CD4-positive, CD25-positive, alpha-beta regulatory T cell (primary cell): ENCODE data around the gene GART. TPM values are rescaled to one million over a fixed set of nuclear protein-coding genes. Genes with fewer than 3 reads are reported as not detected.
A peak's percentile ranks its signal among the peaks of the same experiment; 100 is the strongest.

ENCODE experiments used
- ATAC-seq, 2 donors: fragments of 150-1000 bp; cut with Tn5 transposase; one replicate each; pipeline ENCODE4 v1.10.0; 2021; ENCODE audit warnings: low read depth in 2 of 2, moderate number of reproducible peaks in 2 of 2, moderate library complexity in 1 of 2
- DNase-seq, 3 donors: peaks; one replicate each; pipeline versions ENCODE4 v3.0.0 to v3.0.0-alpha.2; 2012 to 2022; ENCODE audit warnings: mixed read lengths in 1 of 3
- H3K27ac ChIP-seq: one replicate; pipeline ENCODE4 v1.7.0; 2013; ENCODE audit warnings: mild to moderate bottlenecking, low read length; ENCODE audit not compliant: insufficient read depth, poor library complexity, severe bottlenecking
- H3K27me3 ChIP-seq: one replicate; pipeline ENCODE4 v1.7.0; 2013; ENCODE audit warnings: low read length; ENCODE audit not compliant: control insufficient read depth, insufficient read depth
- H3K36me3 ChIP-seq: one replicate; pipeline ENCODE4 v1.7.0; 2013; ENCODE audit warnings: mild to moderate bottlenecking, low read length, moderate library complexity; ENCODE audit not compliant: control insufficient read depth, insufficient read depth
- H3K4me1 ChIP-seq: 2 replicates; pipeline ENCODE4 v1.7.0; 2013; ENCODE audit warnings: mild to moderate bottlenecking, low read length; ENCODE audit not compliant: insufficient read depth, control insufficient read depth, poor library complexity, severe bottlenecking
- H3K4me3 ChIP-seq: one replicate; pipeline ENCODE4 v1.7.0; 2013; ENCODE audit warnings: low read depth, mild to moderate bottlenecking, low read length, moderate library complexity
- H3K9me3 ChIP-seq, 2 experiments: 1 replicate in 1 of 2; 2 replicates in 1 of 2; pipeline ENCODE4 v1.7.0; 2013; ENCODE audit warnings: low read length in 2 of 2, mild to moderate bottlenecking in 1 of 2, moderate library complexity in 1 of 2; ENCODE audit not compliant: control insufficient read depth in 2 of 2
- H3K27ac Mint-ChIP-seq, 3 donors: one replicate each; pipeline ENCODE4 v1.8.0; 2020 to 2022; ENCODE audit warnings: mild to moderate bottlenecking in 3 of 3, mixed read lengths in 3 of 3, moderate library complexity in 2 of 3
- H3K27me3 Mint-ChIP-seq: one replicate; pipeline ENCODE4 v1.8.0; 2022; ENCODE audit warnings: mild to moderate bottlenecking, mixed read lengths
- H3K36me3 Mint-ChIP-seq: one replicate; pipeline ENCODE4 v1.8.0; 2020; ENCODE audit warnings: mixed read lengths
- H3K4me1 Mint-ChIP-seq, 4 donors: one replicate each; pipeline ENCODE4 v1.8.0; 2020 to 2022; ENCODE audit warnings: mixed read lengths in 4 of 4, mild to moderate bottlenecking in 1 of 4
- H3K4me3 Mint-ChIP-seq, 4 donors: one replicate each; pipeline ENCODE4 v1.8.0; 2020 to 2022; ENCODE audit warnings: mild to moderate bottlenecking in 4 of 4, mixed read lengths in 4 of 4, moderate library complexity in 3 of 4
- H3K9me3 Mint-ChIP-seq, 7 donors: one replicate each; pipeline ENCODE4 v1.8.0; 2020 to 2022; ENCODE audit warnings: mixed read lengths in 7 of 7, mild to moderate bottlenecking in 3 of 7, moderate library complexity in 2 of 7
- polyA plus RNA-seq, 4 donors: library from polyadenylated mRNA; unstranded; fragments of 300-500 nt; fragmentation: Illumina TruSeq; gene quantifications; one replicate each; pipeline ENCODE4 v1.2.3, GENCODE V29; 2021
- total RNA-seq: library from RNA; stranded (reverse); gene quantifications from one replicate; pipeline ENCODE4 v1.2.3, GENCODE V29; 2022

Gene GART
- total and polyA plus RNA-seq, 5 donors from 2014 or later = 44.0 to 63.9 (median 49.9) TPM

- peaks cover 37% of the 10 kb centered on the region for H3K4me1 ChIP-seq
- no peaks in the 10 kb centered on the region for H3K9me3 Mint-ChIP-seq
- H3K9me3 ChIP-seq = no peaks in the 10 kb centered on the region
- peak overlapping the region; percentile 99 for H3K27ac Mint-ChIP-seq
- peak overlapping the region; percentile 97 for H3K4me3 ChIP-seq
- peaks cover 31% of the 10 kb centered on the region for H3K36me3 ChIP-seq
- ATAC-seq = no peak
- no peak for DNase-seq
- peaks cover 20% of the 10 kb centered on the region for H3K36me3 Mint-ChIP-seq
- peak overlapping the region; percentile 94 to 100 (median 96) for H3K4me3 Mint-ChIP-seq
- no peaks in the 10 kb centered on the region for H3K27me3 ChIP-seq
- H3K27me3 Mint-ChIP-seq = no peaks in the 10 kb centered on the region
- peak overlapping the region; percentile 100 for H3K27ac ChIP-seq
- H3K4me1 Mint-ChIP-seq = peaks cover 24 to 66% (median 51%) of the 10 kb centered on the region in 4 donors
Measured at GRCh38 chr21:33544451-33545195, 2.7 kb upstream of the GART start.

- DNase-seq (peak in 1 of 3 donors; percentile 55), ATAC-seq (no peak)
- Histone ChIP-seq H3K9me3 (no peaks in the 10 kb centered on the region), H3K36me3 (peaks cover 21% of the 10 kb centered on the region), H3K4me1 (peaks cover 37% of the 10 kb centered on the region), H3K27ac (peak overlapping the region; percentile 100), H3K4me3 (peak overlapping the region; percentile 97), H3K27me3 (no peaks in the 10 kb centered on the region)
- Mint-ChIP-seq H3K9me3 (no peaks in the 10 kb centered on the region), H3K27me3 (no peaks in the 10 kb centered on the region), H3K4me1 (peaks cover 23 to 63% (median 45%) of the 10 kb centered on the region in 4 donors), H3K4me3 (peak overlapping the region; percentile 94 to 100 (median 96)), H3K27ac (peak overlapping the region; percentile 99), H3K36me3 (peaks cover 17% of the 10 kb centered on the region)
Measured at GRCh38 chr21:33543505-33544129, 1.7 kb upstream of the GART start.

GRCh38 chr21:33542640-33543504, 955 bp upstream of the GART start, which contains the start of gene SON:
Gene SON (plus strand): TSS chr21:33543038. CDS start chr21:33543093, 55 bp downstream.
- ATAC-seq (peak; percentile 93 to 96), DNase-seq (peak; percentile 98 to 99 (median 98))
- peaks cover 37% of the 10 kb centered on the region for H3K4me1 ChIP-seq
- Mint-ChIP-seq H3K9me3 (no peaks in the 10 kb centered on the region), H3K4me1 (peaks cover 16 to 58% (median 42%) of the 10 kb centered on the region in 4 donors), H3K36me3 (peaks cover 14% of the 10 kb centered on the region), H3K27ac (peak within 1 kb of the TSS; percentile 99), H3K4me3 (peak within 1 kb of the TSS; percentile 94 to 100 (median 96)), H3K27me3 (no peaks in the 10 kb centered on the region)
- H3K27ac ChIP-seq = peak within 1 kb of the TSS; percentile 100
- H3K9me3 ChIP-seq = no peaks in the 10 kb centered on the region
- peaks cover 19% of the 10 kb centered on the region for H3K36me3 ChIP-seq
- H3K4me3 ChIP-seq = peak within 1 kb of the TSS; percentile 98
- H3K27me3 ChIP-seq = no peaks in the 10 kb centered on the region

GRCh38 chr21:33541105-33541711, 709 bp downstream of the GART start:
- H3K9me3 ChIP-seq = no peaks in the 10 kb centered on the region
- no peaks in the 10 kb centered on the region for H3K27me3 Mint-ChIP-seq
- ATAC-seq (no peak), DNase-seq (peak in 1 of 3 donors; percentile 23)
- no peaks in the 10 kb centered on the region for H3K9me3 Mint-ChIP-seq
- peaks cover 24% of the 10 kb centered on the region for H3K36me3 ChIP-seq
- H3K36me3 Mint-ChIP-seq = peaks cover 25% of the 10 kb centered on the region
- peak overlapping the region; percentile 99 for H3K27ac Mint-ChIP-seq
- peak overlapping the region; percentile 100 for H3K27ac ChIP-seq
- no peaks in the 10 kb centered on the region for H3K27me3 ChIP-seq
- peaks cover 32% of the 10 kb centered on the region for H3K4me1 ChIP-seq
- peaks cover 16 to 55% (median 49%) of the 10 kb centered on the region in 4 donors for H3K4me1 Mint-ChIP-seq
- H3K4me3 ChIP-seq = peak overlapping the region; percentile 98
- peak overlapping the region; percentile 94 to 100 (median 96) for H3K4me3 Mint-ChIP-seq

GRCh38 chr21:33540711-33541104, 1.2 kb downstream of the GART start:
- no peaks in the 10 kb centered on the region for H3K27me3 ChIP-seq
- no peak for ATAC-seq
- peaks cover 27% of the 10 kb centered on the region for H3K4me1 ChIP-seq
- Mint-ChIP-seq H3K36me3 (peaks cover 21% of the 10 kb centered on the region), H3K27ac (peak overlapping the region; percentile 85 to 99 (median 96)), H3K4me3 (peak overlapping the region; percentile 80 to 100 (median 96)), H3K9me3 (no peaks in the 10 kb centered on the region), H3K4me1 (peaks cover 11 to 50% (median 46%) of the 10 kb centered on the region in 4 donors), H3K27me3 (no peaks in the 10 kb centered on the region)
- peak in 1 of 3 donors; percentile 23 for DNase-seq
- peaks cover 27% of the 10 kb centered on the region for H3K36me3 ChIP-seq
- H3K9me3 ChIP-seq = no peaks in the 10 kb centered on the region
- H3K4me3 ChIP-seq = peak overlapping the region; percentile 98
- peak overlapping the region; percentile 100 for H3K27ac ChIP-seq

GRCh38 chr21:33539616-33540015, 2.3 kb downstream of the GART start:
- Mint-ChIP-seq H3K36me3 (peaks cover 27% of the 10 kb centered on the region), H3K27me3 (no peaks in the 10 kb centered on the region), H3K4me3 (no peak overlapping the region), H3K9me3 (no peaks in the 10 kb centered on the region), H3K4me1 (peaks cover 7 to 42% (median 38%) of the 10 kb centered on the region in 4 donors), H3K27ac (no peak overlapping the region)
- DNase-seq (no peak), ATAC-seq (no peak)
- H3K27me3 ChIP-seq = no peaks in the 10 kb centered on the region
- no peak overlapping the region for H3K4me3 ChIP-seq
- H3K4me1 ChIP-seq = peaks cover 16% of the 10 kb centered on the region
- H3K36me3 ChIP-seq = peaks cover 36% of the 10 kb centered on the region
- no peaks in the 10 kb centered on the region for H3K9me3 ChIP-seq
- H3K27ac ChIP-seq = no peak overlapping the region

GRCh38 chr21:33537212-33537611, 4.7 kb downstream of the GART start:
- peaks cover 56% of the 10 kb centered on the region for H3K36me3 ChIP-seq
- peak overlapping the region in 1 of 4 donors; percentile 13 for H3K4me3 Mint-ChIP-seq
- H3K4me1 Mint-ChIP-seq = peaks cover 7 to 34% (median 29%) of the 10 kb centered on the region in 4 donors
- H3K4me1 ChIP-seq = peaks cover 11% of the 10 kb centered on the region
- no peak for ATAC-seq
- no peak overlapping the region for H3K27ac Mint-ChIP-seq
- H3K4me3 ChIP-seq = no peak overlapping the region
- no peaks in the 10 kb centered on the region for H3K27me3 Mint-ChIP-seq
- H3K36me3 Mint-ChIP-seq = peaks cover 31% of the 10 kb centered on the region
- H3K27ac ChIP-seq = no peak overlapping the region
- no peaks in the 10 kb centered on the region for H3K9me3 ChIP-seq
- DNase-seq = no peak
- no peaks in the 10 kb centered on the region for H3K9me3 Mint-ChIP-seq
- H3K27me3 ChIP-seq = no peaks in the 10 kb centered on the region
